Body of pancreas (tissue), 4 donors: ENCODE data around the gene TMEM121.
"Not testable (repeated sequence)": the region's sequence is repeated elsewhere in the genome, so short reads cannot be mapped to it uniquely, and the experiment has no call there.

Experiments used
- POLR2A ChIP-seq, 3 donors: fragments of 450-650 bp; IDR thresholded peaks; one replicate each; pipeline ENCODE4 v1.6.1; 2016; ENCODE audit warnings: antibody characterized with exemption in 3 of 3, mild to moderate bottlenecking in 2 of 3
- TF ChIP-seq, protein P1 (sequence below), 7 experiments: fragments of 450-650 bp in 4 of 7; fragments of 200-600 bp in 3 of 7; sonication (generic) in 3 of 7; IDR thresholded peaks; one replicate each; pipeline ENCODE4 v1.5.1; 2016 to 2019; ENCODE audit warnings: antibody characterized with exemption in 7 of 7

DNA sequence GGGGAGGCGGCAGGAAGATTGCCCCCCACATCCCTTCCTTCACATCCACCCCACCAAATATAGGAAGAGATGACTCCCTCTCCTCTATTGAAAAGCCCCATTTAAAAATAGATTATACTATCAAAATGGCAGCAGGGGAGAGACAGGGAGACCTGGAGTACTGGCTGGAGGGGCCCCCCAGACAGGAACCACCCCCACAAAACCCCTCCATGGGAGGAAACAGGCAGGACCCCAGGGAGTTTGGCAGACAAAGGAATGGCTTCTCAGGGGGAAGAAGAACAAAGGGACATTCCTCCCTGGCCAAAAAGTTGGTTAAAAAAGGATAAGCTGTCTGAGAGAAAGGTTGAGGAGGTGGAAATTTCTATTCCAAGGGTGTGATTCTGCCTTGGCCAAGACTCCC lies 19.3 kb downstream of the TMEM121 start:
- TF ChIP-seq, protein P1, sequence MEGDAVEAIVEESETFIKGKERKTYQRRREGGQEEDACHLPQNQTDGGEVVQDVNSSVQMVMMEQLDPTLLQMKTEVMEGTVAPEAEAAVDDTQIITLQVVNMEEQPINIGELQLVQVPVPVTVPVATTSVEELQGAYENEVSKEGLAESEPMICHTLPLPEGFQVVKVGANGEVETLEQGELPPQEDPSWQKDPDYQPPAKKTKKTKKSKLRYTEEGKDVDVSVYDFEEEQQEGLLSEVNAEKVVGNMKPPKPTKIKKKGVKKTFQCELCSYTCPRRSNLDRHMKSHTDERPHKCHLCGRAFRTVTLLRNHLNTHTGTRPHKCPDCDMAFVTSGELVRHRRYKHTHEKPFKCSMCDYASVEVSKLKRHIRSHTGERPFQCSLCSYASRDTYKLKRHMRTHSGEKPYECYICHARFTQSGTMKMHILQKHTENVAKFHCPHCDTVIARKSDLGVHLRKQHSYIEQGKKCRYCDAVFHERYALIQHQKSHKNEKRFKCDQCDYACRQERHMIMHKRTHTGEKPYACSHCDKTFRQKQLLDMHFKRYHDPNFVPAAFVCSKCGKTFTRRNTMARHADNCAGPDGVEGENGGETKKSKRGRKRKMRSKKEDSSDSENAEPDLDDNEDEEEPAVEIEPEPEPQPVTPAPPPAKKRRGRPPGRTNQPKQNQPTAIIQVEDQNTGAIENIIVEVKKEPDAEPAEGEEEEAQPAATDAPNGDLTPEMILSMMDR (IDR thresholded peaks at IDR 0.05): not testable (repeated sequence)
- not testable (repeated sequence) for TF ChIP-seq POLR2A (IDR thresholded peaks at IDR 0.05)
